GM18868 (cell line): ENCODE data around the gene CHST9.
"Not testable (repeated sequence)": the region's sequence is repeated elsewhere in the genome, so short reads cannot be mapped to it uniquely, and the experiment has no call there.

ENCODE experiments used
- ATAC-seq: cut with Tn5 transposase; IDR thresholded peaks from one replicate; pipeline ENCODE4 v1.9.1; 2021; ENCODE audit warnings: mild to moderate bottlenecking, moderate library complexity; ENCODE audit not compliant: unreplicated experiment

Gene CHST9

GRCh38 chr18:27175245-27175644 is 9.9 kb downstream of the CHST9 start:
- no peak for ATAC-seq

GRCh38 chr18:27171993-27172392 is 13.1 kb downstream of the CHST9 start:
- ATAC-seq = no peak

- ATAC-seq = no peak
These were observed 19.7 kb downstream of the CHST9 start for GRCh38 chr18:27165412-27165811.

GRCh38 chr18:27164905-27165304 is 20.2 kb downstream of the CHST9 start:
- no peak for ATAC-seq

- ATAC-seq = not testable (repeated sequence)
These were observed 21.9 kb downstream of the CHST9 start for GRCh38 chr18:27163197-27163716.

- not testable (repeated sequence) for ATAC-seq
These were observed 35.9 kb downstream of the CHST9 start for GRCh38 chr18:27149240-27149639.

- ATAC-seq = no peak
These were observed 40.4 kb downstream of the CHST9 start for GRCh38 chr18:27144672-27145071.

GRCh38 chr18:27143580-27144287 is 41.4 kb downstream of the CHST9 start:
- no peak for ATAC-seq

- ATAC-seq = no peak
These were observed 42.2 kb downstream of the CHST9 start for GRCh38 chr18:27142891-27143290.

- no peak for ATAC-seq
These were observed 43.2 kb downstream of the CHST9 start for GRCh38 chr18:27141876-27142275.

GRCh38 chr18:27138079-27138478 is 47.0 kb downstream of the CHST9 start:
- no peak for ATAC-seq

- ATAC-seq = no peak
These were observed 48.9 kb downstream of the CHST9 start for GRCh38 chr18:27136208-27136535.

- ATAC-seq = no peak
These were observed 49.5 kb downstream of the CHST9 start for GRCh38 chr18:27135504-27136207.

GRCh38 chr18:27130065-27130630 is 55.0 kb downstream of the CHST9 start:
- no peak for ATAC-seq

- no peak for ATAC-seq
These were observed 60.9 kb downstream of the CHST9 start for GRCh38 chr18:27124196-27124595.

GRCh38 chr18:27121108-27121507 is 64.0 kb downstream of the CHST9 start:
- ATAC-seq = no peak

- no peak for ATAC-seq
These were observed 64.9 kb downstream of the CHST9 start for GRCh38 chr18:27120246-27120645.

GRCh38 chr18:27118973-27119372 is 66.1 kb downstream of the CHST9 start:
- ATAC-seq = no peak

- no peak for ATAC-seq
These were observed 70.3 kb downstream of the CHST9 start for GRCh38 chr18:27114842-27115241.

- no peak for ATAC-seq
These were observed 71.8 kb downstream of the CHST9 start for GRCh38 chr18:27113358-27113757.

- ATAC-seq = no peak
These were observed 74.8 kb downstream of the CHST9 start for GRCh38 chr18:27110319-27110718.

- ATAC-seq = no peak
These were observed 75.7 kb downstream of the CHST9 start for GRCh38 chr18:27109451-27109850.
